DOHH2 (cell line): Measurements from ENCODE around the gene HSBP1.
A peak's percentile ranks its signal among the peaks of the same experiment; 100 is the strongest.

Experiments
- H3F3A ChIP-seq: fragments of 200-600 bp; sonication (generic), shearing (Covaris generic); 2 replicates; pipeline ENCODE4 v1.6.0; 2016; ENCODE audit warnings: antibody characterized with exemption, mild to moderate bottlenecking; ENCODE audit not compliant: control insufficient read depth, insufficient read depth
- H3K27ac ChIP-seq: fragments of 200-600 bp; sonication (generic); 2 replicates; pipeline ENCODE4 v1.5.1; 2014; ENCODE audit warnings: low read depth, mild to moderate bottlenecking, low read length, moderate library complexity
- H3K27me3 ChIP-seq: fragments of 200-600 bp; sonication (generic); 2 replicates; pipeline ENCODE4 v1.6.1; 2014; ENCODE audit warnings: mild to moderate bottlenecking, low read length, mixed read lengths; ENCODE audit not compliant: control insufficient read depth
- H3K36me3 ChIP-seq: fragments of 200-600 bp; sonication (generic); 2 replicates; pipeline ENCODE4 v1.6.1; 2014; ENCODE audit warnings: mild to moderate bottlenecking, low read length, moderate library complexity, mixed read lengths; ENCODE audit not compliant: control insufficient read depth
- H3K4me1 ChIP-seq: fragments of 200-600 bp; sonication (generic); 2 replicates; pipeline ENCODE4 v1.6.1; 2014; ENCODE audit warnings: mild to moderate bottlenecking, low read length, mixed read lengths; ENCODE audit not compliant: control insufficient read depth
- H3K4me2 ChIP-seq: fragments of 200-600 bp; sonication (generic); 2 replicates; pipeline ENCODE4 v1.6.0; 2014; ENCODE audit warnings: mild to moderate bottlenecking, low read length, moderate library complexity
- H3K4me3 ChIP-seq: fragments of 200-600 bp; sonication (generic); 2 replicates; pipeline ENCODE4 v1.5.1; 2014; ENCODE audit warnings: mild to moderate bottlenecking, low read length, mixed read lengths
- H3K79me2 ChIP-seq: fragments of 200-600 bp; sonication (generic); 2 replicates; pipeline ENCODE4 v1.6.1; 2014; ENCODE audit warnings: mild to moderate bottlenecking, low read length, mixed read lengths; ENCODE audit not compliant: control insufficient read depth
- H3K9me2 ChIP-seq: fragments of 200-600 bp; sonication (generic); replicated peaks from 2 replicates; pipeline ENCODE4 v1.6.1; 2014; ENCODE audit warnings: mild to moderate bottlenecking, low read length, mixed read lengths; ENCODE audit not compliant: control insufficient read depth
- H3K9me3 ChIP-seq: fragments of 200-600 bp; sonication (generic); 2 replicates; pipeline ENCODE4 v1.6.1; 2014; ENCODE audit warnings: antibody characterized with exemption, low read length, mixed read lengths; ENCODE audit not compliant: control insufficient read depth, insufficient read depth
- H4K20me1 ChIP-seq: fragments of 200-600 bp; sonication (generic); 2 replicates; pipeline ENCODE4 v1.6.0; 2014; ENCODE audit warnings: low read depth, mild to moderate bottlenecking, antibody characterized with exemption, low read length, moderate library complexity; ENCODE audit not compliant: control insufficient read depth, insufficient read depth
- EZH2phosphoT487 ChIP-seq: fragments of 200-600 bp; sonication (generic); IDR thresholded peaks from 2 replicates; pipeline ENCODE4 v1.6.1; 2017; ENCODE audit warnings: borderline replicate concordance, mild to moderate bottlenecking, antibody characterized with exemption, low read length, moderate library complexity, mixed read lengths
- TF ChIP-seq, protein P1 (sequence below): fragments of 200-600 bp; sonication (generic); IDR thresholded peaks from one replicate; pipeline ENCODE4 v1.5.1; 2014; ENCODE audit warnings: antibody characterized with exemption, mild to moderate bottlenecking, low read depth, low read length; ENCODE audit not compliant: poor library complexity, severe bottlenecking

Gene HSBP1

DNA sequence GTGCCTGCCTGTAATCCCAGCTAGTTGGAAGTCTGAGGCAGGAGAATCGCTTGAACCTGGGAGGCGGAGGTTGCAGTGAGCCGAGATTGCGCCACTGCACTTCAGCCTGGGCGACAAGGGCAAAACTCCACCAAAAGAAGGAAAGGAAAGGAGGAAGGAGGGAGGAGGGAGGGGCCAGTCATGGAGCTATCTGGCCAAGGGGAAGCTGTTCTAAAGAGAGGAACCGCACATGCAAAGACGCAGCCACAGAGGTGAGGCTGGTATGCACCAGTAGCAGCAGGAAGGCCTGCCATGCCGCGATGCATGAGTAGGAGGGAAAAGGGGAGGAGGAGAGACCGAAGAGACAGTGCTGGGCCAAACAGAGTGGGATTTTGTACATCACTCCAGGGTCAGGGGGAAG lies 35.9 kb downstream of the HSBP1 start:
- H3K4me1 ChIP-seq: peaks cover 20% of the 10 kb centered on the region
- no peaks in the 10 kb centered on the region for H3K36me3 ChIP-seq
- no peaks in the 10 kb centered on the region for H3K79me2 ChIP-seq
- H3K9me3 ChIP-seq: no peaks in the 10 kb centered on the region
- TF ChIP-seq, protein P1, sequence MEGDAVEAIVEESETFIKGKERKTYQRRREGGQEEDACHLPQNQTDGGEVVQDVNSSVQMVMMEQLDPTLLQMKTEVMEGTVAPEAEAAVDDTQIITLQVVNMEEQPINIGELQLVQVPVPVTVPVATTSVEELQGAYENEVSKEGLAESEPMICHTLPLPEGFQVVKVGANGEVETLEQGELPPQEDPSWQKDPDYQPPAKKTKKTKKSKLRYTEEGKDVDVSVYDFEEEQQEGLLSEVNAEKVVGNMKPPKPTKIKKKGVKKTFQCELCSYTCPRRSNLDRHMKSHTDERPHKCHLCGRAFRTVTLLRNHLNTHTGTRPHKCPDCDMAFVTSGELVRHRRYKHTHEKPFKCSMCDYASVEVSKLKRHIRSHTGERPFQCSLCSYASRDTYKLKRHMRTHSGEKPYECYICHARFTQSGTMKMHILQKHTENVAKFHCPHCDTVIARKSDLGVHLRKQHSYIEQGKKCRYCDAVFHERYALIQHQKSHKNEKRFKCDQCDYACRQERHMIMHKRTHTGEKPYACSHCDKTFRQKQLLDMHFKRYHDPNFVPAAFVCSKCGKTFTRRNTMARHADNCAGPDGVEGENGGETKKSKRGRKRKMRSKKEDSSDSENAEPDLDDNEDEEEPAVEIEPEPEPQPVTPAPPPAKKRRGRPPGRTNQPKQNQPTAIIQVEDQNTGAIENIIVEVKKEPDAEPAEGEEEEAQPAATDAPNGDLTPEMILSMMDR: no peak
- no peak for TF ChIP-seq EZH2phosphoT487
- H3F3A ChIP-seq: peaks cover 4% of the 10 kb centered on the region
- 0 out of 2 replicates have a peak overlapping the region, but pooled peaks have one; percentile 24 for H3K4me3 ChIP-seq
- H3K27ac ChIP-seq: no peak overlapping the region
- H3K4me2 ChIP-seq: peak overlapping the region; percentile 58
- no peaks in the 10 kb centered on the region for H3K9me2 ChIP-seq
- H4K20me1 ChIP-seq: no peaks in the 10 kb centered on the region
- 0 out of 2 replicates have a peak, but pooled peaks cover 2% of the 10 kb centered on the region for H3K27me3 ChIP-seq

DNA sequence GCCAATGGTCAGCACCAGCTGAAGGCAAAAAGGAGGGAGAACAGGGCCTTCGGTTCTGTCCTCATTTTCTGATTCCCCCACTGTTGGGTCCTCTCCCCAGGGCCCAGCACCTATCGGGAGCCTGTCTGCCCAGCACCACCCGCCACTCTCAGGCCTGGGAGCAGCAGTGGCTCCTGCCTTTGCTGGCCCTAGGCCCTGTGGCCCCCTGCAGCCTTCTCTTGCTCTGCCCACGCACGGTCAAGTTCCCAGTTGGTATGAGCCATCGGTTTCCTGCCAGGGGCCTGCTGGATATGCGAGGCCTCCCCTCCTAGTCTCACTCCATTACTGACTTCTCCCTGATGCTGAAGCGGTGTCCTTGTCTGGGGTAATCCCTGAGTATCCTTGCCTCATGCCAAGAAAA lies 37.5 kb downstream of the HSBP1 start:
- H3K36me3 ChIP-seq: no peaks in the 10 kb centered on the region
- H3K4me1 ChIP-seq: peaks cover 20% of the 10 kb centered on the region
- peaks cover 4% of the 10 kb centered on the region for H3F3A ChIP-seq
- H3K4me3 ChIP-seq: no peak overlapping the region
- H3K4me2 ChIP-seq: no peak overlapping the region
- no peaks in the 10 kb centered on the region for H4K20me1 ChIP-seq
- H3K79me2 ChIP-seq: no peaks in the 10 kb centered on the region
- no peak overlapping the region for H3K27ac ChIP-seq
- no peaks in the 10 kb centered on the region for H3K9me3 ChIP-seq
- H3K9me2 ChIP-seq: no peaks in the 10 kb centered on the region
- H3K27me3 ChIP-seq: no peaks in the 10 kb centered on the region
- no peak for TF ChIP-seq EZH2phosphoT487
- TF ChIP-seq, protein P1: no peak

DNA sequence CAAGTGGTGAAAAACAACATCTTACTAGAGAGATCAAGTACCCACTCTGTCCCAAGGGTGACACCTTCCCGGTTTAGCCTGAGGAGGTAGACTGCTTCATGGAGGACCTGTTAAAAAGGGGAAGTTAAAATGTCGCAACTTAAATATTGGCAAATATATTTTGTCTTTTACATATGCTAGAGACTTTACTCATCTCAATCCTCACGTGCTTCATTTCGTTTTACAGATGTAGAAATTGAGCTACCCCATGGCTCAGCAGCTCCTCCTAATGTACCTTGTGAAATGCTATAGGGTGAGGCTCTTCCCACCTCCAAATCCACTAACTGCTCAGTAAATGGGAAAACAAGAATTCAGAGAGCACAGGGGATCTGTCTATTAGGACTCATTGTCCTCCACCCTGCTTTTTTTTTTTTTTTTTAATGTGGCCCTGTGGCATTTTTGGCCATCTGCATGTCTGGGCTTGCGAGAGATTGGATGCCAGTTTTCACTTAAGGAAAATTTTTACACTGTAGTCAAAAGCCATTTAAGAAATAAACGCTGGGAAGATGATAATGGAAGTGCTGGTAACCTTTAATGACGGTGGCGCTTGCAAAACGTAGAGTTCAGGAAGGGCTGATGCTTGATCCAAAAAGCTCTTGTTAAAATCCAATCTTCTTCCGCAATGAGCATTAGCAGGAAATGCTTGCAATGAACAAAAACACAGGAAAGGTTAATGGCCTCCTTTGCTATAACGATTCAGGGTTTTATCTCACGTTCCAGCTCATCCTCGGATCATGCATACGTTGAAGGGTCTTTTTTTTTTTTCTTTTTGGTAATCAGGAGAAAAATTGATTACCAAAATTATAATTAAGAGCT lies 39.8 kb downstream of the HSBP1 start:
- TF ChIP-seq, protein P1: no peak
- no peak for TF ChIP-seq EZH2phosphoT487
- Histone ChIP-seq H3K9me3 (no peaks in the 10 kb centered on the region), H3K36me3 (no peaks in the 10 kb centered on the region), H4K20me1 (no peaks in the 10 kb centered on the region), H3K27ac (no peak overlapping the region), H3K4me1 (peaks cover 18% of the 10 kb centered on the region), H3K79me2 (no peaks in the 10 kb centered on the region), H3K9me2 (no peaks in the 10 kb centered on the region), H3F3A (peaks cover 4% of the 10 kb centered on the region), H3K27me3 (no peaks in the 10 kb centered on the region), H3K4me3 (no peak overlapping the region), H3K4me2 (no peak overlapping the region)
